PFSK-1 (cell line): ENCODE results near the gene MRPS16.

ENCODE experiments used
- FOXP2 ChIP-seq: optimal IDR thresholded peaks from 2 replicates; pipeline ENCODE3; 2011; ENCODE audit warnings: borderline replicate concordance, control low read depth, inconsistent platforms; ENCODE audit not compliant: insufficient read depth; ENCODE audit errors: extremely low read length, extremely low read depth
- POLR2AphosphoS5 ChIP-seq: IDR thresholded peaks from 2 replicates; pipeline ENCODE4 v1.6.1; 2012; ENCODE audit warnings: low read depth, mild to moderate bottlenecking, control low read depth, low read length, moderate library complexity
- SIN3A ChIP-seq: IDR thresholded peaks from 2 replicates; pipeline ENCODE4 v1.6.1; 2012; ENCODE audit warnings: mild to moderate bottlenecking, low read length, moderate library complexity, borderline replicate concordance; ENCODE audit not compliant: insufficient read depth
- TAF1 ChIP-seq: IDR thresholded peaks from 2 replicates; pipeline ENCODE4 v1.6.1; 2012; ENCODE audit warnings: low read length, control low read depth, borderline replicate concordance; ENCODE audit not compliant: insufficient read depth
- TF ChIP-seq, protein P1 (sequence below), 2 experiments: IDR thresholded peaks; 2 replicates each; pipeline versions ENCODE4 v1.6.1 to v1.8.0; 2011 to 2012; ENCODE audit warnings: low read depth in 2 of 2, low read length in 2 of 2, control low read depth in 1 of 2, inconsistent platforms in 1 of 2, mild to moderate bottlenecking in 1 of 2, moderate library complexity in 1 of 2; ENCODE audit not compliant: insufficient read depth in 1 of 2

The MRPS16 gene

DNA sequence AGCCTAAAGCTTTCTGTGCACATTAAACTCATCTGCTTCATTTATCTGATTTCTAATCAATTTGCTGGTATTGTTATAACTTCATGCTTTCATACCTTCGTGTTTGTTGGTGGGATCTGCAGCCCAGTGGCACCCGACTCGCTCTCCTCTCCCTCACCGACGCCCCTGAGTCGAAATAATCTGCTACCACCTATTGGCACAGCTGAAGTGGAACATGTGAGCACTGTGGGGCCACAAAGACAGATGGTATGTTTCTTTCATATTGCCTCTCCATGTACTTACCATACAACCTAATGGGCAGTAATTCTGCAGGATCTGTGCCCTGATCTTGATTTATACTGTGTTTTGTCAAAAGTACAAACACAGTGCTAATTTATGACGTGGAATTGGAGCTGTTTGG lies 17.7 kb downstream of the MRPS16 start:
- TF ChIP-seq FOXP2 (no peak), SIN3A (no peak), TAF1 (no peak), POLR2AphosphoS5 (no peak)
- TF ChIP-seq, protein P1, sequence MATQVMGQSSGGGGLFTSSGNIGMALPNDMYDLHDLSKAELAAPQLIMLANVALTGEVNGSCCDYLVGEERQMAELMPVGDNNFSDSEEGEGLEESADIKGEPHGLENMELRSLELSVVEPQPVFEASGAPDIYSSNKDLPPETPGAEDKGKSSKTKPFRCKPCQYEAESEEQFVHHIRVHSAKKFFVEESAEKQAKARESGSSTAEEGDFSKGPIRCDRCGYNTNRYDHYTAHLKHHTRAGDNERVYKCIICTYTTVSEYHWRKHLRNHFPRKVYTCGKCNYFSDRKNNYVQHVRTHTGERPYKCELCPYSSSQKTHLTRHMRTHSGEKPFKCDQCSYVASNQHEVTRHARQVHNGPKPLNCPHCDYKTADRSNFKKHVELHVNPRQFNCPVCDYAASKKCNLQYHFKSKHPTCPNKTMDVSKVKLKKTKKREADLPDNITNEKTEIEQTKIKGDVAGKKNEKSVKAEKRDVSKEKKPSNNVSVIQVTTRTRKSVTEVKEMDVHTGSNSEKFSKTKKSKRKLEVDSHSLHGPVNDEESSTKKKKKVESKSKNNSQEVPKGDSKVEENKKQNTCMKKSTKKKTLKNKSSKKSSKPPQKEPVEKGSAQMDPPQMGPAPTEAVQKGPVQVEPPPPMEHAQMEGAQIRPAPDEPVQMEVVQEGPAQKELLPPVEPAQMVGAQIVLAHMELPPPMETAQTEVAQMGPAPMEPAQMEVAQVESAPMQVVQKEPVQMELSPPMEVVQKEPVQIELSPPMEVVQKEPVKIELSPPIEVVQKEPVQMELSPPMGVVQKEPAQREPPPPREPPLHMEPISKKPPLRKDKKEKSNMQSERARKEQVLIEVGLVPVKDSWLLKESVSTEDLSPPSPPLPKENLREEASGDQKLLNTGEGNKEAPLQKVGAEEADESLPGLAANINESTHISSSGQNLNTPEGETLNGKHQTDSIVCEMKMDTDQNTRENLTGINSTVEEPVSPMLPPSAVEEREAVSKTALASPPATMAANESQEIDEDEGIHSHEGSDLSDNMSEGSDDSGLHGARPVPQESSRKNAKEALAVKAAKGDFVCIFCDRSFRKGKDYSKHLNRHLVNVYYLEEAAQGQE (IDR thresholded peaks at IDR 0.05; ENCODE audit: insufficient read depth in 1 of 2, low read depth in 2 of 2, low read length in 2 of 2) = no peak

DNA sequence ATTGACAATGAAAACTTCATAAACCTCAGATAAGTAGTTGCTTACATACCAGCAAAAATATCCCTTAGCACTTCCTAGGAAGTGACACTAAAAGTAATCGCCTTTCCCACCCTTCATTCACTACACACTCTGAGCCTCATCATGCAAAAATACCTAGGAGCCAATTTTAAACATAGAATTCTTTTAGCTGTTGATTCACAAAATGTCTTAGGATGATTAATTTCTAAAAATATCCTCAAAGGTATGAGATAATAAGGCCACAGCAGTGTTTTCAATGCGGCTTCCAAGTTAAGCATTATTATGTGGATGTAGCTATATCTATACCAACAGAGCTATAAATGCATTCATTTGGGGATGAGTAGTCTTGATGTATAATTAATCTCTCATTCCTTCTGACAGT lies 18.6 kb downstream of the MRPS16 start:
- TF ChIP-seq POLR2AphosphoS5 = no peak

GRCh38 chr10:73232887-73233286 lies 19.6 kb downstream of the MRPS16 start:
- TF ChIP-seq TAF1 (no peak), SIN3A (no peak), FOXP2 (no peak), POLR2AphosphoS5 (no peak)
- TF ChIP-seq, protein P1 (IDR thresholded peaks at IDR 0.05; ENCODE audit: insufficient read depth in 1 of 2, low read depth in 2 of 2, low read length in 2 of 2) = no peak

- TF ChIP-seq FOXP2 = no peak
- TF ChIP-seq SIN3A = no peak
- no peak for TF ChIP-seq TAF1
- TF ChIP-seq POLR2AphosphoS5 = no peak
Measured at GRCh38 chr10:73229567-73229966, 22.9 kb downstream of the MRPS16 start.

GRCh38 chr10:73228247-73228646 lies 24.2 kb downstream of the MRPS16 start:
- TF ChIP-seq, protein P1 (IDR thresholded peaks at IDR 0.05; ENCODE audit: insufficient read depth in 1 of 2, low read depth in 2 of 2, low read length in 2 of 2) = no peak
- TF ChIP-seq TAF1 = no peak
- no peak for TF ChIP-seq FOXP2
- TF ChIP-seq SIN3A = no peak
- no peak for TF ChIP-seq POLR2AphosphoS5

DNA sequence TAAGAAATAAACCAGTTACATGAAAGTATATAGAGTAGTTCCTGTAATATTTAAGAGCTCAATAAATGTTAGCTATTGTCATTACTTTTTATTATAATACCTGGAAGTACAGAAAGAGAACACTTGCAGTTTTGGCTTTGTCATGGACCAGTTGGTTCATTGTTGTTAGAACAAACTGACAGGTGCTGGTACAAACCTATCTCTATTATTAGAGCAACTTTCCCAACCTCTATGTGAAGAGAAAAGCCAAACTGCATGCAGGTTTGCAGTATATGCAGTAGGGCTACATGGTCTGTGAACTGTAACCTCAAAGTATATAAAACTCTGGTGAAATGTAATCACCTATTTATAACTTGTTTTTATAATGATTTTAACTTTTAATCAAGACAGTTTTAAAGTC lies 25.8 kb downstream of the MRPS16 start:
- no peak for TF ChIP-seq TAF1
- no peak for TF ChIP-seq POLR2AphosphoS5
- no peak for TF ChIP-seq SIN3A
- TF ChIP-seq, protein P1 (IDR thresholded peaks at IDR 0.05; ENCODE audit: insufficient read depth in 1 of 2, low read depth in 2 of 2, low read length in 2 of 2) = no peak
- no peak for TF ChIP-seq FOXP2
